GM12878 (cell line): ENCODE results near the gene LIMS4. TPM values are rescaled to one million over a fixed set of nuclear protein-coding genes. Genes with fewer than 3 reads are reported as not detected.
"Not testable (repeated sequence)": the region's sequence is repeated elsewhere in the genome, so short reads cannot be mapped to it uniquely, and the experiment has no call there.

Source experiments
- ATAC-seq: fragments of 200-7000 bp; cut with Tn5 transposase; 3 replicates; pipeline ENCODE4 v1.9.1; 2020; ENCODE audit warnings: mild to moderate bottlenecking, moderate library complexity
- BruUV-seq: library from RNA; stranded (reverse); fragments of 400-500 nt; replicated peaks from 2 replicates; lab custom pipeline; 2021; lab: Mats Ljungman, UMichigan
- CTCF ChIA-PET: fragments of 300-600 bp; sonication (Branson Sonifier 250); formaldehyde crosslinking; extraction: SDS; loops from one replicate; lab custom pipeline; 2021; ENCODE audit warnings: inconsistent platforms; lab: Yijun Ruan, JAX
- POLR2A ChIA-PET: fragments of 350-600 bp; formaldehyde crosslinking; extraction: SDS; loops from one replicate; lab custom pipeline; 2021; ENCODE audit warnings: inconsistent platforms; lab: Charles Lee
- RAD21 ChIA-PET: fragments of 300-600 bp; sonication (Branson Sonifier 250); formaldehyde crosslinking; loops from one replicate; lab custom pipeline; 2023; ENCODE audit warnings: antibody characterized with exemption; ENCODE audit not compliant: unreplicated experiment; lab: Charles Lee
- SMC1A ChIA-PET: fragments of 300-600 bp; sonication (Branson Sonifier 250); formaldehyde crosslinking; loops from one replicate; lab custom pipeline; 2023; ENCODE audit not compliant: unreplicated experiment, uncharacterized antibody; lab: Charles Lee
- DNase-seq: peaks from one replicate; pipeline ENCODE4 v3.0.0-alpha.2; 2011; ENCODE audit warnings: low read depth, low spot score
- FAIRE-seq: peaks from 3 replicates; lab custom pipeline; 2011; peaks lifted over from hg19 to GRCh38; lab: Jason Lieb, UNC
- H2AFZ ChIP-seq: 2 replicates; pipeline ENCODE4 v1.6.0; 2011; ENCODE audit warnings: low read depth, low read length, control low read depth; ENCODE audit not compliant: control insufficient read depth
- H3K27ac ChIP-seq: 2 replicates; pipeline ENCODE4 v1.5.1; 2011; ENCODE audit warnings: control low read depth; ENCODE audit not compliant: control insufficient read depth, insufficient read depth
- H3K27me3 ChIP-seq, 2 experiments: replicated peaks in 1 of 2; 2 replicates each; pipeline versions ENCODE4 v1.6.0 to v1.6.1; 2011; ENCODE audit warnings: low read length in 1 of 2; ENCODE audit not compliant: control insufficient read depth in 2 of 2, insufficient read depth in 2 of 2
- H3K36me3 ChIP-seq, 2 experiments: 2 replicates each; pipeline ENCODE4 v1.5.1; 2011; ENCODE audit warnings: low read length in 1 of 2; ENCODE audit not compliant: control insufficient read depth in 2 of 2, insufficient read depth in 2 of 2
- H3K4me1 ChIP-seq: 2 replicates; pipeline ENCODE4 v1.6.1; 2011; ENCODE audit warnings: mild to moderate bottlenecking, low read length, moderate library complexity, mixed read lengths; ENCODE audit not compliant: control insufficient read depth, insufficient read depth
- H3K4me2 ChIP-seq: 2 replicates; pipeline ENCODE4 v1.6.0; 2011; ENCODE audit warnings: control low read depth; ENCODE audit not compliant: control insufficient read depth, insufficient read depth
- H3K4me3 ChIP-seq: fragments of 200-600 bp; sonication (generic); 2 replicates; pipeline ENCODE4 v1.5.1; 2016
- H3K79me2 ChIP-seq: 2 replicates; pipeline ENCODE4 v1.6.0; 2011; ENCODE audit warnings: low read length; ENCODE audit not compliant: control insufficient read depth, insufficient read depth
- H3K9ac ChIP-seq: 2 replicates; pipeline ENCODE4 v1.8.0; 2011; ENCODE audit warnings: low read length, control low read depth, mixed read lengths; ENCODE audit not compliant: control insufficient read depth, insufficient read depth
- H3K9me3 ChIP-seq: replicated peaks from 3 replicates; pipeline ENCODE4 v1.5.1; 2011; ENCODE audit warnings: mild to moderate bottlenecking, low read length; ENCODE audit not compliant: control insufficient read depth, insufficient read depth
- H4K20me1 ChIP-seq: 2 replicates; pipeline ENCODE4 v1.6.0; 2011; ENCODE audit not compliant: control insufficient read depth, insufficient read depth
- WGBS: methylation state at CpG from one replicate; pipeline ENCODE4 v1.1.6; 2016; ENCODE audit warnings: low lambda C conversion rate; ENCODE audit not compliant: insufficient replicate concordance, insufficient coverage; ENCODE audit errors: missing lambda C conversion rate; 5-methylcytosine and 5-hydroxymethylcytosine counted together
- in situ Hi-C: fragments of 300-500 bp; cut with MboI; formaldehyde crosslinking; loops from 9 replicates; pipeline ENCODE4 v1.14.3; 2018; ENCODE audit warnings: mixed read lengths
- intact Hi-C: fragments of 100-400 bp; cut with micrococcal nuclease; formaldehyde crosslinking; loops from one replicate; pipeline ENCODE4 v1.14.2; 2022; ENCODE audit not compliant: unreplicated experiment
- polyA plus RNA-seq, 11 experiments: library from polyadenylated mRNA; depleted of rRNA in 4 of 11; unstranded in 6 of 11; stranded (reverse) in 5 of 11; fragments of >200 nt; fragmentation: Nextera tagmentation in 4 of 11; fragmentation: Illumina TruSeq in 1 of 11; extraction: Ambion mirVana in 4 of 11; extraction: Trizol in 1 of 11; gene quantifications; 1 replicate in 1 of 11; 2 replicates in 10 of 11; pipeline versions ENCODE4 v1.2.1 to v1.2.3, GENCODE V29; 2011 to 2016; ENCODE audit warnings: inconsistent platforms in 2 of 11, missing spikeins in 2 of 11, low read depth in 1 of 11
- small RNA-seq: library from RNA; depleted of rRNA; stranded (forward); fragments of <200 nt; gene quantifications from one replicate; pipeline ENCODE3, GENCODE V24; 2014
- total RNA-seq, 4 experiments: library from RNA; depleted of rRNA in 3 of 4; stranded (reverse); fragments of >200 nt in 3 of 4; fragmentation: Illumina TruSeq in 1 of 4; extraction: Trizol in 1 of 4; gene quantifications; 2 replicates each; pipeline versions ENCODE4 v1.2.1 to v1.2.3, GENCODE V29; 2013 to 2021

Gene LIMS4
- total and polyA plus RNA-seq, 10 of the 15 experiments (the other 5 are each of a cell fraction or from before 2014, with no cell fraction given), result 0.11 to 1.2 (median 0.48) TPM

DNA sequence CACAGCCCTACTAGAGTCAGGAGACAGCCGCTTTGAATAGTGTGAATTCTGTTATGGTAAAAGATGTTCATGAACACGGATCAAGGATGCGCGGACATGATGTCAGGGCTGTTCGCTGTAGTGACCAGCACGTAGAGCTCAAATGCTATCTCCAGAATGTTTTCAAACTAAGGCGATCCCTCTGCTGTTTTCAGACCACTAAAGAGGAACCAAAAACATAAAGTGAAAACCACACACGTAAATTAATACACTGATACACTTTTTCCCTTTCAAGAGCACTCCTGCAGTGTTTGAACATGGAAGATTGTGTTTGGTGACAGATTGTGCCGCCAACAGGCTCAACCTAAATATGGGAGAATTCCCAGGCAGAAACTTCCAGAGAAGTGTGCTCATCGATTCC, 73.2 kb downstream of the LIMS4 start:
- POLR2A ChIA-PET, SMC1A ChIA-PET: not testable (repeated sequence)

DNA sequence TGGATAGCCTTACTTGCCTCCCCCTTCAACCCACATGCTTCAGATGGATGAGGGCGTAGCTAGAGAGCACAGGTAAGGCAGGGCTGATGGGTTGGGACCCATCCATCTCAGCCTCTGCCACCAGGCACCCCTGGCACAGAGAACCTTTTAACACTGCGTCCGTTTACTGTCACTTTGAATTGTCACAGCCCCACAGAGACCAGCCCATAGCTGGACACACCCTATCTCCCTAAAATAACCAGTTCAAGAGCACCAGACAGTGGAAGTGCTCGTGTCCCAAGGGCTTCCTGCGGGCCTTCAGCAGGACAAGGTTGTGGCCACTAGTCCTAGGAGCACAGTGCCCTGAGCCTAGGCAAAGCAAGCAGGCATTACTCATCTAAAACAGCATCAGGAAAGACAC, 76.6 kb downstream of the LIMS4 start:
- BruUV-seq, H3K27ac ChIP-seq, POLR2A ChIA-PET, CTCF ChIA-PET, intact Hi-C loops, ATAC-seq, H3K4me2 ChIP-seq, in situ Hi-C loops, H3K36me3 ChIP-seq, RAD21 ChIA-PET, H2AFZ ChIP-seq, H3K9ac ChIP-seq, H3K4me3 ChIP-seq, SMC1A ChIA-PET, H3K79me2 ChIP-seq, H3K27me3 ChIP-seq, FAIRE-seq, DNase-seq, H3K4me1 ChIP-seq, H3K9me3 ChIP-seq, H4K20me1 ChIP-seq: not testable (repeated sequence)
- WGBS, result no CpG with 5 or more reads among the region's 5 CpGs

More for the DNA sequence above, 73.2 kb downstream of the LIMS4 start:
- ATAC-seq, CTCF ChIA-PET, H3K27me3 ChIP-seq, H3K79me2 ChIP-seq, H4K20me1 ChIP-seq, H3K4me3 ChIP-seq, intact Hi-C loops, H3K9me3 ChIP-seq, RAD21 ChIA-PET, DNase-seq, BruUV-seq, H2AFZ ChIP-seq, H3K4me2 ChIP-seq, in situ Hi-C loops, H3K27ac ChIP-seq, FAIRE-seq, H3K4me1 ChIP-seq, H3K9ac ChIP-seq, H3K36me3 ChIP-seq: not testable (repeated sequence)
- WGBS, result no CpG with 5 or more reads among the region's 10 CpGs

Small RNAs within 50 kb of the gene (small RNA-seq; reads per million reads assigned to genes)
- gene AC108938.1, result not detected

Other genes with a start within 250 kb of the LIMS4 start
- 9.7 and 12.5 TPM in 2 replicates for gene RGPD6, start 104.4 kb upstream of the LIMS4 start, total RNA-seq (2014; rRNA removed)
- gene RGPD6, start 104.4 kb upstream of the LIMS4 start, total RNA-seq (2014; rRNA removed; fragmentation: Illumina TruSeq; extraction: Trizol), result 13.7 and 15.9 TPM in 2 replicates
- gene RGPD6, start 104.4 kb upstream of the LIMS4 start, total RNA-seq (2021), result 3.1 and 12.5 TPM in 2 replicates
- gene RGPD6, start 104.4 kb upstream of the LIMS4 start, polyA plus RNA-seq (2011; rRNA removed), result 4.1 and 6.3 TPM in 2 replicates
- gene RGPD6, start 104.4 kb upstream of the LIMS4 start, polyA plus RNA-seq (2014; fragmentation: Illumina TruSeq; extraction: Trizol), result 9.2 and 11.1 TPM in 2 replicates
- gene RGPD6, start 104.4 kb upstream of the LIMS4 start, polyA plus RNA-seq (2014; fragmentation: Nextera tagmentation; extraction: Ambion mirVana), result 1 to 10 TPM; 2.7 to 3.1 TPM
- gene RGPD6, start 104.4 kb upstream of the LIMS4 start, polyA plus RNA-seq (2014; rRNA removed), result 4.7 and 7.8 TPM in 2 replicates
- 1 to 10 TPM; 7.8 to 9.7 TPM for gene RGPD6, start 104.4 kb upstream of the LIMS4 start, polyA plus RNA-seq (2016; fragmentation: Nextera tagmentation; extraction: Ambion mirVana)
- gene BUB1, start 205.2 kb upstream of the LIMS4 start, total RNA-seq (2014; rRNA removed), result 83.5 and 95.9 TPM in 2 replicates
- gene BUB1, start 205.2 kb upstream of the LIMS4 start, total RNA-seq (2014; rRNA removed; fragmentation: Illumina TruSeq; extraction: Trizol), result 114 TPM in 2 replicates
- gene BUB1, start 205.2 kb upstream of the LIMS4 start, total RNA-seq (2021), result 73.9 and 77.1 TPM in 2 replicates
- 105 and 140 TPM in 2 replicates for gene BUB1, start 205.2 kb upstream of the LIMS4 start, polyA plus RNA-seq (2011; rRNA removed)
- 94.2 and 121 TPM in 2 replicates for gene BUB1, start 205.2 kb upstream of the LIMS4 start, polyA plus RNA-seq (2014; fragmentation: Illumina TruSeq; extraction: Trizol)
- 10 to 100 TPM; 52.4 to 57.0 TPM for gene BUB1, start 205.2 kb upstream of the LIMS4 start, polyA plus RNA-seq (2014; fragmentation: Nextera tagmentation; extraction: Ambion mirVana)
- 59.8 and 80.8 TPM in 2 replicates for gene BUB1, start 205.2 kb upstream of the LIMS4 start, polyA plus RNA-seq (2014; rRNA removed)
- gene BUB1, start 205.2 kb upstream of the LIMS4 start, polyA plus RNA-seq (2016; fragmentation: Nextera tagmentation; extraction: Ambion mirVana), result 100 to 1,000 TPM; 133 to 142 TPM